ENCODE measurements around the gene PEG3. TPM values are rescaled to one million over a fixed set of nuclear protein-coding genes. Genes with fewer than 3 reads are reported as not detected.

PEG3 gene
- total and polyA plus RNA-seq, 8 donors: 6.3 to 46.4 (median 25.1) TPM

GRCh38 chr19:56813531-56813930 is 27.0 kb downstream of the PEG3 start:
- Histone ChIP-seq H3K27ac (no peak overlapping the region), H3K4me1 (no peaks in the 10 kb centered on the region), H3K36me3 (peaks cover 0 to 9% of the 10 kb centered on the region in 2 donors), H3K27me3 (no peaks in the 10 kb centered on the region), H3K9me3 (peaks cover 0 to 39% of the 10 kb centered on the region in 2 donors), H3K4me3 (no peak overlapping the region)
- intact Hi-C loops (cut with DNase I): no loop called here
- ATAC-seq (no peak), DNase-seq (no peak)
- TF ChIP-seq CTCF (IDR thresholded peaks at IDR 0.05): no peak

- ATAC-seq: no peak
- H3K27ac ChIP-seq: no peak overlapping the region
- H3K4me1 ChIP-seq: no peaks in the 10 kb centered on the region
- no peak overlapping the region for H3K4me3 ChIP-seq
- intact Hi-C loops (cut with DNase I): no loop called here
- DNase-seq: no peak
- no peaks in the 10 kb centered on the region for H3K36me3 ChIP-seq
- TF ChIP-seq CTCF (IDR thresholded peaks at IDR 0.05): no peak
- no peaks in the 10 kb centered on the region for H3K27me3 ChIP-seq
- H3K9me3 ChIP-seq: peaks cover 0 to 37% of the 10 kb centered on the region in 2 donors
These were observed 29.0 kb downstream of the PEG3 start for GRCh38 chr19:56811480-56811879.

- Histone ChIP-seq H3K27ac (no peak overlapping the region), H3K27me3 (no peaks in the 10 kb centered on the region), H3K4me1 (no peaks in the 10 kb centered on the region), H3K36me3 (no peaks in the 10 kb centered on the region), H3K4me3 (no peak overlapping the region), H3K9me3 (peaks cover 0 to 38% of the 10 kb centered on the region in 2 donors)
- DNase-seq (no peak), ATAC-seq (no peak)
- intact Hi-C loops (cut with DNase I): no loop called here
- TF ChIP-seq CTCF (IDR thresholded peaks at IDR 0.05): no peak
These were observed 30.3 kb downstream of the PEG3 start for GRCh38 chr19:56810260-56810659.

GRCh38 chr19:56808717-56809392 is 31.7 kb downstream of the PEG3 start:
- Histone ChIP-seq H3K4me1 (no peaks in the 10 kb centered on the region), H3K27ac (no peak overlapping the region), H3K4me3 (no peak overlapping the region), H3K27me3 (no peaks in the 10 kb centered on the region), H3K9me3 (peaks cover 0 to 40% of the 10 kb centered on the region in 2 donors), H3K36me3 (no peaks in the 10 kb centered on the region)
- no peak for ATAC-seq
- TF ChIP-seq CTCF (IDR thresholded peaks at IDR 0.05): no peak
- intact Hi-C loops (cut with DNase I): no loop called here
- no peak for DNase-seq

GRCh38 chr19:56806639-56807038 is 33.9 kb downstream of the PEG3 start:
- ATAC-seq: no peak

More at GRCh38 chr19:56806639-56807038, 33.9 kb downstream of the PEG3 start:
- TF ChIP-seq CTCF (IDR thresholded peaks at IDR 0.05): no peak
- intact Hi-C loops (cut with DNase I): no loop called here
- Histone ChIP-seq H3K4me1 (no peaks in the 10 kb centered on the region), H3K27ac (no peak overlapping the region), H3K27me3 (no peaks in the 10 kb centered on the region), H3K36me3 (no peaks in the 10 kb centered on the region), H3K9me3 (peaks cover 0 to 58% of the 10 kb centered on the region in 2 donors), H3K4me3 (no peak overlapping the region)
- DNase-seq: no peak

Other genes with a start within 250 kb of the PEG3 start
- 1 to 10 TPM; 5.6 to 6.4 TPM for gene ZNF71, start 245.4 kb downstream of the PEG3 start, total RNA-seq
- 10 to 100 TPM in 2 of 6 donors, 1 to 10 TPM in 4; 7.8 to 10.7 (median 8.8) TPM for gene ZNF71, start 245.4 kb downstream of the PEG3 start, polyA plus RNA-seq (ENCODE audit: insufficient read length in 6 of 6)
- gene SMIM17, start 197.6 kb downstream of the PEG3 start, total RNA-seq: not detected
- 1 to 10 TPM; 3.0 to 3.8 (median 3.4) TPM for gene SMIM17, start 197.6 kb downstream of the PEG3 start, polyA plus RNA-seq (ENCODE audit: insufficient read length in 6 of 6)
- gene ZNF835, start 169.0 kb downstream of the PEG3 start, total RNA-seq: 1 to 10 TPM; 2.3 to 3.0 TPM
- gene ZNF835, start 169.0 kb downstream of the PEG3 start, polyA plus RNA-seq (ENCODE audit: insufficient read length in 6 of 6): 1 to 10 TPM; 3.1 to 4.9 (median 4.2) TPM
- gene ZIM2, start within 50 bp of the PEG3 start, total RNA-seq: under 1 TPM; 0.12 to 0.45 TPM
- 1 to 10 TPM; 1.6 to 2.9 (median 1.9) TPM for gene ZIM2, start within 50 bp of the PEG3 start, polyA plus RNA-seq (ENCODE audit: insufficient read length in 6 of 6)